PC-9 (cell line): ENCODE data around the gene CLDN9.

ENCODE experiments used
- EZH2 ChIP-seq: fragments of 200-600 bp; sonication (generic); IDR thresholded peaks from 2 replicates; pipeline ENCODE4 v1.8.0; 2017; ENCODE audit warnings: antibody characterized with exemption, low read depth
- TF ChIP-seq, protein P1 (sequence below): fragments of 200-600 bp; sonication (generic); conservative IDR thresholded peaks from 2 replicates; pipeline ENCODE4 v1.6.1; 2017; ENCODE audit warnings: mixed run types, antibody characterized with exemption, mild to moderate bottlenecking, moderate library complexity

DNA sequence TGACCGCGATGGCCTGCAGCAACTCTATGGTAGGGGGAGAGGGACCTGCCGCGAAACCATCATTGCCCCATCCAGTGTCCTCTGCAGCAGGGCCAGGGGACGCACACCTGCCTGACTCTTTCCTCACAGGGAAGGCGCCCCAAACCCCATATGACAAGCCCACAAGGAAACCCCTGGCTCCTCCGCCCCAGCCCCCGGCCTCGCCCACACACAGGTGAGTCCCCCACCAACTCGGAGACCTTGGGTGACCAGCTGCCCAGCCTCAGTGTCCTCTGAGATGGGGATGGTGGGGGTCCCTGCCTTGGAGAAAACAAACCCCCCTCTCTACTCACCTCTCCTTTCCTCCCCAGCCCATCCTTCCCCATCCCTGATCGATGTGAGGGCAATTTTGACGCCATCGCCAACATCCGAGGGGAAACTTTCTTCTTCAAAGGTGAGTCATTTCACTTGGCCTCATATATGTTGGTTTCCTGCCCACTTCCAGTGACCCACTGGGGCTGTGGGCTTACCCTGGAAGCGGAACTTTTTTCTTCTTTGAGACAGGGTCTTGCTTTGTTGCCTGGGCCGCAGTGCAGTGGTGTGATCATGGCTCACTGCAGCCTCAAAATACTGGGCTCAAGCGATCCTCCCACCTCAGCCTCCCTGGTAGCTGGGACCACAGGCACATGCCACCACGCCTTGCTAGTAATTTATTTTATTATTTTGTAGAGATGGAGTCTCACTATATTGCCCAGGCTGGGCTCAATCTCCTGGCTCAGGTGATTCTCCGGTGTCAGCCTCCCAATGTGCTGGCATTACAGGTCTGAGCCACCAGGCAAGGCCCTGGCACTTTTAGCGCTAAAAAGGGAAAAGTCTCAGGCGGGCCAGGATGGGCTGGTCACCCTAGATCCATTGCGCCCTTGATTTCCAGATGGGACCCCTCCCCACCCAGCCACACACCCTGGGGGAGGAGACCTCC is 44.7 kb downstream of the CLDN9 start:
- TF ChIP-seq, protein P1, sequence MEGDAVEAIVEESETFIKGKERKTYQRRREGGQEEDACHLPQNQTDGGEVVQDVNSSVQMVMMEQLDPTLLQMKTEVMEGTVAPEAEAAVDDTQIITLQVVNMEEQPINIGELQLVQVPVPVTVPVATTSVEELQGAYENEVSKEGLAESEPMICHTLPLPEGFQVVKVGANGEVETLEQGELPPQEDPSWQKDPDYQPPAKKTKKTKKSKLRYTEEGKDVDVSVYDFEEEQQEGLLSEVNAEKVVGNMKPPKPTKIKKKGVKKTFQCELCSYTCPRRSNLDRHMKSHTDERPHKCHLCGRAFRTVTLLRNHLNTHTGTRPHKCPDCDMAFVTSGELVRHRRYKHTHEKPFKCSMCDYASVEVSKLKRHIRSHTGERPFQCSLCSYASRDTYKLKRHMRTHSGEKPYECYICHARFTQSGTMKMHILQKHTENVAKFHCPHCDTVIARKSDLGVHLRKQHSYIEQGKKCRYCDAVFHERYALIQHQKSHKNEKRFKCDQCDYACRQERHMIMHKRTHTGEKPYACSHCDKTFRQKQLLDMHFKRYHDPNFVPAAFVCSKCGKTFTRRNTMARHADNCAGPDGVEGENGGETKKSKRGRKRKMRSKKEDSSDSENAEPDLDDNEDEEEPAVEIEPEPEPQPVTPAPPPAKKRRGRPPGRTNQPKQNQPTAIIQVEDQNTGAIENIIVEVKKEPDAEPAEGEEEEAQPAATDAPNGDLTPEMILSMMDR, result no peak
- TF ChIP-seq EZH2, result no peak
